Lower leg skin (tissue), 3 donors: Measurements from ENCODE around the gene CDC16.

Experiments used
- POLR2A ChIP-seq, 2 donors: fragments of 450-650 bp; IDR thresholded peaks; one replicate each; pipeline ENCODE4 v1.6.1; 2016 to 2017; ENCODE audit warnings: antibody characterized with exemption in 2 of 2, mild to moderate bottlenecking in 1 of 2, moderate library complexity in 1 of 2
- TF ChIP-seq, protein P1 (sequence below), 3 donors: fragments of 450-650 bp; IDR thresholded peaks; one replicate each; pipeline ENCODE4 v1.5.1; 2016; ENCODE audit warnings: antibody characterized with exemption in 3 of 3, mild to moderate bottlenecking in 3 of 3, moderate library complexity in 2 of 3

GRCh38 chr13:114299604-114300305 lies 65.1 kb downstream of the CDC16 start:
- TF ChIP-seq, protein P1, sequence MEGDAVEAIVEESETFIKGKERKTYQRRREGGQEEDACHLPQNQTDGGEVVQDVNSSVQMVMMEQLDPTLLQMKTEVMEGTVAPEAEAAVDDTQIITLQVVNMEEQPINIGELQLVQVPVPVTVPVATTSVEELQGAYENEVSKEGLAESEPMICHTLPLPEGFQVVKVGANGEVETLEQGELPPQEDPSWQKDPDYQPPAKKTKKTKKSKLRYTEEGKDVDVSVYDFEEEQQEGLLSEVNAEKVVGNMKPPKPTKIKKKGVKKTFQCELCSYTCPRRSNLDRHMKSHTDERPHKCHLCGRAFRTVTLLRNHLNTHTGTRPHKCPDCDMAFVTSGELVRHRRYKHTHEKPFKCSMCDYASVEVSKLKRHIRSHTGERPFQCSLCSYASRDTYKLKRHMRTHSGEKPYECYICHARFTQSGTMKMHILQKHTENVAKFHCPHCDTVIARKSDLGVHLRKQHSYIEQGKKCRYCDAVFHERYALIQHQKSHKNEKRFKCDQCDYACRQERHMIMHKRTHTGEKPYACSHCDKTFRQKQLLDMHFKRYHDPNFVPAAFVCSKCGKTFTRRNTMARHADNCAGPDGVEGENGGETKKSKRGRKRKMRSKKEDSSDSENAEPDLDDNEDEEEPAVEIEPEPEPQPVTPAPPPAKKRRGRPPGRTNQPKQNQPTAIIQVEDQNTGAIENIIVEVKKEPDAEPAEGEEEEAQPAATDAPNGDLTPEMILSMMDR (IDR thresholded peaks at IDR 0.05): no peak
- TF ChIP-seq POLR2A (IDR thresholded peaks at IDR 0.05): no peak
